HL-60 (cell line): ENCODE data around the gene CLPTM1L.
A peak's percentile ranks its signal among the peaks of the same experiment; 100 is the strongest.

Experiments
- DNase-seq, 2 experiments: peaks; one replicate each; pipeline ENCODE4 v3.0.0-alpha.2; 2010 to 2020; ENCODE audit warnings: low read depth in 1 of 2, low spot score in 1 of 2
- H3K27ac ChIP-seq: fragments of 250-450 bp; sonication (Bioruptor Pico); replicated peaks from 2 replicates; pipeline ENCODE4 v1.5.1; 2020; ENCODE audit warnings: mild to moderate bottlenecking, moderate library complexity
- H3K27me3 ChIP-seq: fragments of 250-450 bp; sonication (Bioruptor Pico); 2 replicates; pipeline ENCODE4 v1.5.1; 2021; ENCODE audit warnings: mild to moderate bottlenecking, moderate library complexity; ENCODE audit not compliant: insufficient read depth, poor library complexity, severe bottlenecking
- H3K4me3 ChIP-seq: replicated peaks from 2 replicates; pipeline ENCODE4 v1.5.1; 2011; ENCODE audit warnings: mild to moderate bottlenecking, control low read depth, low read length; ENCODE audit not compliant: insufficient read depth
- CTCF ChIP-seq: IDR thresholded peaks from one replicate; pipeline ENCODE4 v1.5.1; 2011; ENCODE audit warnings: low read length, control low read depth, inconsistent platforms; ENCODE audit not compliant: insufficient read depth
- GABPA ChIP-seq: IDR thresholded peaks from 2 replicates; pipeline ENCODE4 v1.6.1; 2012; ENCODE audit warnings: low read depth
- POLR2AphosphoS5 ChIP-seq: IDR thresholded peaks from 2 replicates; pipeline ENCODE4 v1.6.1; 2012; ENCODE audit warnings: low read depth
- REST ChIP-seq: IDR thresholded peaks from 2 replicates; pipeline ENCODE4 v1.6.1; 2012; ENCODE audit warnings: low read depth; ENCODE audit not compliant: insufficient replicate concordance
- SPI1 ChIP-seq: IDR thresholded peaks from 2 replicates; pipeline ENCODE4 v1.6.1; 2012; ENCODE audit warnings: low read depth, mild to moderate bottlenecking, borderline replicate concordance

CLPTM1L gene

GRCh38 chr5:1347571-1347970, 2.7 kb upstream of the CLPTM1L start:
- H3K27ac ChIP-seq: no peak overlapping the region
- TF ChIP-seq POLR2AphosphoS5: no peak
- TF ChIP-seq GABPA: no peak
- TF ChIP-seq REST: no peak
- TF ChIP-seq CTCF: no peak
- TF ChIP-seq SPI1: no peak
- H3K27me3 ChIP-seq: no peaks in the 10 kb centered on the region
- no peak for DNase-seq
- no peak overlapping the region for H3K4me3 ChIP-seq

- Histone ChIP-seq H3K27ac (no peak overlapping the region), H3K27me3 (no peaks in the 10 kb centered on the region), H3K4me3 (no peak overlapping the region)
- TF ChIP-seq POLR2AphosphoS5: no peak
- no peak for DNase-seq
Measured at GRCh38 chr5:1346627-1347440, 1.9 kb upstream of the CLPTM1L start.

GRCh38 chr5:1345876-1346626, 1.2 kb upstream of the CLPTM1L start:
- Histone ChIP-seq H3K27ac (no peak overlapping the region; the same call in 1 of the 2 replicates), H3K4me3 (peak overlapping the region; percentile 89), H3K27me3 (no peaks in the 10 kb centered on the region)
- TF ChIP-seq GABPA (no peak), SPI1 (no peak), REST (no peak), CTCF (no peak), POLR2AphosphoS5 (no peak)
- no peak for DNase-seq

- TF ChIP-seq SPI1: no peak
- TF ChIP-seq REST: no peak
- TF ChIP-seq POLR2AphosphoS5: no peak
- no peak for TF ChIP-seq CTCF
- TF ChIP-seq GABPA: no peak
- no peaks in the 10 kb centered on the region for H3K27me3 ChIP-seq
- DNase-seq: no peak
- peak overlapping the region; percentile 97 for H3K4me3 ChIP-seq
- H3K27ac ChIP-seq: peak overlapping the region; percentile 53
Measured at GRCh38 chr5:1343931-1344901, 683 bp downstream of the CLPTM1L start.
